ENCODE results near the gene GMIP. TPM values are rescaled to one million over a fixed set of nuclear protein-coding genes. Genes with fewer than 3 reads are reported as not detected.

GMIP gene
- 3.9 and 10.5 TPM in 2 replicates for total RNA-seq

GRCh38 chr19:19643158-19644053, at the start of gene GMIP:
GMIP (minus strand) TSS chr19:19643657; CDS start chr19:19643529, 128 bp downstream.

GRCh38 chr19:19668230-19669012, 25.0 kb upstream of the GMIP start, which contains the start of gene ZNF101:
ZNF101 (plus strand) TSS chr19:19668839; CDS start chr19:19668964, 125 bp downstream.

GRCh38 chr19:19663256-19664120, 20.0 kb upstream of the GMIP start, which contains the start of gene ATP13A1:
ATP13A1 (minus strand) TSS chr19:19663676; CDS start chr19:19663666, 10 bp downstream.

GRCh38 chr19:19627621-19628500, 15.6 kb downstream of the GMIP start, which contains the start of gene LPAR2:
LPAR2 (minus strand) TSS chr19:19628220; CDS start chr19:19627275, 945 bp downstream.

GRCh38 chr19:19618219-19619051, 25.0 kb downstream of the GMIP start, which contains the start of gene PBX4:
PBX4 (minus strand) TSS chr19:19618687; CDS start chr19:19618629, 58 bp downstream.

Other genes with a start within 250 kb of the GMIP start
- gene GATAD2A, start 238.0 kb downstream of the GMIP start, total RNA-seq, result 34.9 and 40.4 TPM in 2 replicates
- 1.4 and 2.0 TPM in 2 replicates for gene TSSK6, start 128.1 kb downstream of the GMIP start, total RNA-seq
- 176 and 205 TPM in 2 replicates for gene NDUFA13, start 127.4 kb downstream of the GMIP start, total RNA-seq
- 0.17 and 0.23 TPM in 2 replicates for gene YJEFN3, start 114.7 kb downstream of the GMIP start, total RNA-seq
- 1.2 TPM in 2 replicates for gene CILP2, start 105.4 kb downstream of the GMIP start, total RNA-seq
- 1.5 TPM in 1 of 2 replicates, not detected in the other for gene PBX4, start 25.0 kb downstream of the GMIP start, total RNA-seq
- 0.93 and 4.1 TPM in 2 replicates for gene LPAR2, start 15.4 kb downstream of the GMIP start, total RNA-seq
- 159 and 211 TPM in 2 replicates for gene ATP13A1, start 20.0 kb upstream of the GMIP start, total RNA-seq
- gene ZNF101, start 25.2 kb upstream of the GMIP start, total RNA-seq, result 2.0 and 3.7 TPM in 2 replicates
- 4.0 and 4.4 TPM in 2 replicates for gene ZNF14, start 89.5 kb upstream of the GMIP start, total RNA-seq
- 15.8 and 20.0 TPM in 2 replicates for gene ZNF506, start 178.1 kb upstream of the GMIP start, total RNA-seq
- gene ZNF253, start 222.2 kb upstream of the GMIP start, total RNA-seq, result 3.0 and 3.4 TPM in 2 replicates

All from pericardium fibroblast (primary cell).